Endometrium (tissue), 2 donors: ENCODE data around the gene MGAT4B.
"Not testable (repeated sequence)": the region's sequence is repeated elsewhere in the genome, so short reads cannot be mapped to it uniquely, and the experiment has no call there.

Source experiments
- FAIRE-seq: peaks from 2 replicates; lab custom pipeline; 2012; peaks lifted over from hg19 to GRCh38; lab: Jason Lieb, UNC
- donor health status: control.
- donor health status: control.

Gene MGAT4B

DNA sequence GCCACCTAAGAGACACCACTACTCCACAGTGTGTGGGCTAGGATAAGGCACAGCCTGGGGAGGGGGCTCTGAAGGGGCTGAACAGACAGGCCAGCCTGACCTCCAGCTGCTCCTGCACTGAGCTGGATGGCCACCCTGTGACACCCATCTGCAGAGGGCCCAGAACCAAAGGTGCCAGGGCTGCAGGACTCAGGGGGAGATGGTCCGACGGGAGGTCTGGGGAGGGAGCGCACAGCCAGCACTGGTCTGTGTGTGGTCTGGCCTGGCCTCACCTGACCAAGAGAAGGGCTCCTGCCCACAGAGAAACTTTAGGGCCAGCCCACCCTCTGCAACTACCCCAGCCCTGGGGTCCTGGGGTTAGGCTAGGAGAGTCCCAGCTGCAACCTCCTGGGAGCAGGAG, 12.1 kb downstream of the MGAT4B start:
- no peak for FAIRE-seq

- no peak for FAIRE-seq
These were observed 12.5 kb downstream of the MGAT4B start for GRCh38 chr5:179794171-179794570.

- no peak for FAIRE-seq
These were observed 13.1 kb downstream of the MGAT4B start, which contains the start of gene LTC4S for GRCh38 chr5:179793468-179794139. Gene LTC4S (plus strand): TSS chr5:179793986. CDS start chr5:179794081, 95 bp downstream.

GRCh38 chr5:179792612-179793467, 13.8 kb downstream of the MGAT4B start:
- FAIRE-seq = no peak

- no peak for FAIRE-seq
These were observed 14.6 kb downstream of the MGAT4B start for GRCh38 chr5:179791881-179792611.

- not testable (repeated sequence) for FAIRE-seq
These were observed 17.4 kb downstream of the MGAT4B start for GRCh38 chr5:179789278-179789677.

GRCh38 chr5:179788193-179788854, 18.3 kb downstream of the MGAT4B start:
- FAIRE-seq = no peak

DNA sequence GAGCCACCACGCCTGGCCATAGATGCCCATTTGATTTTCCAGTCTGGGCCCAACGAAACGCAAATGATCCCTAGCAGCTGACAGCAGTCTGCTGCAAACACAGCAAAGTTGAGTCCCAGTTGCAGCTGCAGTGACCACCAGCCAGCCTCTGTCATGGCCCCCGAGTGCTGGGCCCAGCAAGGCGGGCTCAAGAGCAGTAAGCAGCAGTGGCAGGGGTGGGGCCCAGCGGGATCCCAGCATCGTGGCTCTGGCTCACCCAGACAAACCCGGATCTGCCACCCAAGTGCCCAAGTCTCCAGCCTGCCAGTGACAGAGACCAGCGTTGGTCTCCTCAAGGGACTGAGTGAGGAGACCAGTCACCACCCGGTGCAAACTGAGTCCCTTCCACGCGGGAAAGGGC, 19.8 kb downstream of the MGAT4B start:
- no peak for FAIRE-seq

DNA sequence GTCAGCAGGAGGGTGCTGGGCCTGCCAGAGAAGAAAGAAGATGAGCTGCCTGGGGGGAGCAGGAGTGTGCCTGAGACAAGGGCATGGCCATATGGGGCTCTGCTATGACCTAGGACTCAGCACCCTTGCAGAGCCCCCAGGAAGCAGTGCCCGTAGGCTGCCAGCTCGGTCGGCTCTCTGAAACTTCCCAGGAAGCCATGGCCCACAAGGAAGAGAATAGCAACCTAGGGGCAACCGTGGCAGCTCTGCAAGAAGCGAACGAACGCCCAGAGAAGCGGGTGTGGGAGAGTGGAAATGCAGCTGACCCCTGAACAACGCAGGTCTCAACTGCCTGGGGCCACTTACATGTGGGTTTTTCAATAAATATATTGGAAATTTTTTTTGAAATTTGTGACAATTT, 23.5 kb downstream of the MGAT4B start:
- no peak for FAIRE-seq

DNA sequence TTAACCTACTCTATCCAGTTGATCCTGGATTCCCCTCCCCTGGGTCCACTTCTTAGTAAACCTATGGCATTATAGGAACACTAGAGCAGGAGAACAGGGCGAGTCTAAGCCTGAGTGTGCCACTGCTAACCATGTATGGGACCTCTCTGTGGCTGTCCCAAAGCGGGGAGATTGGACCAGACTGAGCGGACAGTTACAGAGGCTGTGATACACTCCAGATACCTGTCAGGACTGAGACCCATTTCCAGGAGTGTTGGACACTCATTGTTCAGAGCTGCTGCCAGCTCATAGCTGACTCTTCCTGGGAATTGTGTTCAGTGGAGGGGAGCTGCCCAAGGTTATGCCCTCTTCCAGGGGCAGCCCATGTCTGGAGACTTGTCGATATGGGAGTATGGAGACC, 24.8 kb downstream of the MGAT4B start:
- FAIRE-seq = no peak

DNA sequence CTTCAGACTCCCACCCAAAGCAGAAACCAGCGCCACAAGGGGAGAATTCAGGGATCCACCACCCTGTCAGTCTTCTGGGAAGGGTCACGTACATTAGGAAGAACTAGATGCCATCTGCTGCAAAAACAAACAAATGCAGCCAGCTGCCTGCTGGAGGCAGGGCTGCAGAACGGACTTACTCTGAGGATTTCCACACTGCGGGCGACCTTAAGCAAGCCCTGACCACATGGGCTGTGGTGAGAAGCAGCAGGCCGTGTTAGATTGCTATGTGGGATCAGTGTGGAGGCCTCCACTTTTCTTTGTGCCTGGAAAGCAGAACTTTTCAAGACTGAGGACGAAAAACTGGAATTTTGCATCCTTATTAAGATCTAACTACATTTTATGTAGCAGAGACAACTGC, 26.3 kb downstream of the MGAT4B start:
- no peak for FAIRE-seq

- no peak for FAIRE-seq
These were observed 26.8 kb downstream of the MGAT4B start for GRCh38 chr5:179779826-179780225.

DNA sequence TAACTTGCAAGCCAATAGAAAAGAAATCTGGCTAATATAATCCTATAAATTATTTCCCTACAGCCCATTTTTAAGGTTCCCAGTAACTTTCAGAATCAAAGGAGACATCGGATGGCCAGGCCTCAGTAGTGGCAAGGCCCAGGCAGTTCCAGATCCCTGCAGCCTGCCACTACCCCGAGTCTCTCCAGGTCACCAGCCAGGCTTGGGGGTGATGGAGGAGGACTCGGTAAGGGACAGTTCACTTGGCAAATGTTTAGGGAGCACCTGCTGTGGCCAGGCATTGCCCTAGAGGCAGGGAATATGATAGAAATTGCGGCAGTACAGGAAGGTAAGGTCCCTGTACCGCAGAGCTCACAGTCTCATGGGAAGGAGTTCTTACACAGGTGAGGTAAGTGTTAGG, 28.1 kb downstream of the MGAT4B start:
- FAIRE-seq = no peak

DNA sequence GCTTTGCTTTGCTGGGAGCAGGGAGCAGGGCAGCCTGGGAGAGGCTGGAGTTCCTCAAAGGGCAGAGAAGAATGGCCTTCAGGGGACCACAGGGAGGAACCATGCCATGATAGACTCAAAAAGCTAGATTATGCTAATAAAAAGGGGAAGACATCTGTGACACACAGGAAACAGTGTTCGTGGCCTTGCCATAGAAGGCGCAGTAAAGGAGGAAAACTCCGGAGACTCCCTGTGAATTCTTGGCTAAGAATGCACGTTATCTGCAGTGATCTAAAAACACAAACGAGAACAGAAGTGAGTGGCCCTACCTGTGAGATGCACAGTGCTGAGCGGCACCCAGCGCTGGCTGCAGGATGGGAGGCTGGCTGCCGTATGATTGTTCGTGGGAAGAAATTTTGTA, 28.8 kb downstream of the MGAT4B start:
- no peak for FAIRE-seq

- FAIRE-seq = no peak
These were observed 29.2 kb downstream of the MGAT4B start for GRCh38 chr5:179777456-179777855.

- FAIRE-seq = no peak
These were observed 30.2 kb downstream of the MGAT4B start for GRCh38 chr5:179776411-179776938.

DNA sequence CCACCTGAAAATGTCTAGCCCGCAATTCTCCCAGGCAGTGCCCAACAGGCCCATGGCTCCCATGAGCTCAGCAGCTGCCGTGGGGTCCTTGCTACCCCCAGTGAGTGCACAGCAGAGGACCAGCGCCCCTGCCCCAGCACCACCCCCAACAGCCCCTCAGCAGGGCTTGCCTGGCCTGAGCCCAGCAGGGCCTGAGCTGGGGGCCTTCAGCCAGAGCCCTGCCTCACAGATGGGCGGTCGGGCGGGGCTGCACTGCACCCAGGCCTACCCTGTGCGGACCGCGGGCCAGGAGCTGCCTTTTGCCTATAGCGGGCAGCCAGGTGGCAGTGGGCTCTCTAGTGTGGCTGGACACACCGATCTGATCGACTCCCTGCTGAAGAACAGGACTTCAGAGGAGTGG, 32.2 kb downstream of the MGAT4B start:
- FAIRE-seq = no peak

DNA sequence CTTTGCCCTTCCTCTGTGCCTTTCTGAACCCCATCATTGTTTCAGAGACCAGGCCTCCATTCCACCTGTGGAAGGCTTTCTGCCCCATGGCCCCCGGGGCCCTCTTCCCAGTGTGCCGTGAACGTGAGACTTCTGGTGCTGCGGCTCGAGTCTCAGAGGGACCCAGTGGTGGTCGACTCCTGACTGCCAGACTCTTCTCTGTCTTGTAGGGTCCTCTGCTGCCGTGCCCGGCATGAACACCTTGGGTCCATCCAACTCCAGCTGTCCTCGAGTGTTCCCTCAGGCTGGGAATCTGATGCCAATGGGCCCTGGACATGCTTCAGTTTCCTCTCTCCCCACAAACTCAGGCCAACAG, 33.0 kb downstream of the MGAT4B start:
- no peak for FAIRE-seq

DNA sequence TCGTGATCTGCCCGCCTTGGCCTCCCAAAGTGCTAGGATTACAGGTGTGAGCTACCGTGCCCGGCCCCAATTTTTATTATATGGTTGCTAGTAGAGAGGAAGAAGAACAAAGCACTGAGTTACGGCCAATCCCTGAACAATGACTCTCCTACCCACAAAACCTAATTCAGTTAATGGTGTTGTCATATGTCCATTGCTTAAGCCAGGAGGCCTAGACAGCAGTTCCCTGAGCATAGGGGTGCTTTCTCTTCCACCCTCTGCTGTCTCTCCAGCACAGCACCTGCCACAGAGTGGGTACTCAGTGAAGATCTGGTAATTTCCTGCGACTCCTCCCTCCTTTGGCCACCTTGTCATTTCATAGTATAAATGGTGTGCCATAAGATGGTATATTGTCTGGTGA, 34.3 kb downstream of the MGAT4B start:
- FAIRE-seq = no peak

GRCh38 chr5:179771311-179771895, 35.3 kb downstream of the MGAT4B start:
- no peak for FAIRE-seq

- FAIRE-seq = no peak
These were observed 36.9 kb downstream of the MGAT4B start for GRCh38 chr5:179769796-179770195.

- FAIRE-seq = no peak
These were observed 37.4 kb downstream of the MGAT4B start for GRCh38 chr5:179769271-179769670.
